Ishikawa (cell line): ENCODE results near the gene LHPP.

Experiments used
- CREB1 ChIP-seq: IDR thresholded peaks from 2 replicates; pipeline ENCODE4 v1.6.1; 2012; ENCODE audit warnings: low read depth
- MAX ChIP-seq: IDR thresholded peaks from 2 replicates; pipeline ENCODE4 v1.6.1; 2012
- TAF1 ChIP-seq: IDR thresholded peaks from 2 replicates; pipeline ENCODE4 v1.6.1; 2012; ENCODE audit warnings: low read depth, mild to moderate bottlenecking

- no peak for TF ChIP-seq MAX
- TF ChIP-seq TAF1 = no peak
- no peak for TF ChIP-seq CREB1
Observed at GRCh38 chr10:124423813-124424212, 37.8 kb upstream of the LHPP start.
